MV-4-11 (cell line): Measurements from ENCODE around the gene CD109.

Source experiments
- DNase-seq: peaks from one replicate; lab custom pipeline; 2025; lab: John Stamatoyannopoulos, UW

The CD109 gene

GRCh38 chr6:73860303-73860702 is 164.3 kb downstream of the CD109 start:
- no peak for DNase-seq

DNA sequence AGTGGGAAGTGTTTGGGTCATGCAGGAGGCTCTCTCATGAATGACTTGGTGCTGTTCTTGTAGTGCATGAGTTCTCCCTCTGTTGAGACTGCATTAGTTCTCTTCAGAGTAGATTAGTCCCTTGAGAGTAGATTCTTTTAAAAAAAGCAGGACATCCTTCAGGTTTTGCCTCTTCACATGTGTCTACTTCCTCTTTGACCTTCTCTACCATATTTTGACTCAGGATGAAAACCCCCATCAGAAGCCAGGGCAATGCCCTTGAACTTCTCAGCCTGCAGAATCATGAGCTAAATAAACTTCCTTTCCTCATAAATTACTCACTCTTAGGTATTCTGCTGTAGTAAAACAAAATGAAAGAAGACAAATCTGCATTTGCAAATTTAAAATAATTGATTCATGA is 170.3 kb downstream of the CD109 start:
- no peak for DNase-seq

GRCh38 chr6:73867411-73867810 is 171.4 kb downstream of the CD109 start:
- DNase-seq, result no peak

DNA sequence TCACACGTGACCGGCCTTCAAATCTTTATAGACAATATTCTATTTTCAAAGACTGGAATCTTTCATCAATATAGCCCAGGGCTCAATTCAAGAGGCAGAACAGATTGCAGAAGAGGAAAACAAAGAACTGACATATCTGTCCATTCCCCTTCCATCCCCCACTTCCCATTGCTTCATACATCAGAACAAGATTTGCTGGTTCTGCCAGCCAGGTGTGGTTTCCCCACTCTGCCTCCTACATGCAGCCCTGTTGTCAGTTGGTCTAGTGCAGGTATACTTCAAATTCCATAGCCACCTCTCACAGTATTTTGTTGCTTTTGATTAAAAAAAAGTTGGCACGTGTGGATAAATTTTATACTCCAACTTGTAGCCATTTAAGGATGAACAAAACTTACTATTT is 174.9 kb downstream of the CD109 start:
- DNase-seq, result no peak

GRCh38 chr6:73873081-73873480 is 177.1 kb downstream of the CD109 start:
- no peak for DNase-seq
